GM21367 (cell line): ENCODE results near the gene CHRNA4.
"Not testable (repeated sequence)": the region's sequence is repeated elsewhere in the genome, so short reads cannot be mapped to it uniquely, and the experiment has no call there.

Experiments
- ATAC-seq: cut with Tn5 transposase; IDR thresholded peaks from one replicate; pipeline ENCODE4 v1.9.1; 2021; ENCODE audit not compliant: unreplicated experiment

Gene CHRNA4

DNA sequence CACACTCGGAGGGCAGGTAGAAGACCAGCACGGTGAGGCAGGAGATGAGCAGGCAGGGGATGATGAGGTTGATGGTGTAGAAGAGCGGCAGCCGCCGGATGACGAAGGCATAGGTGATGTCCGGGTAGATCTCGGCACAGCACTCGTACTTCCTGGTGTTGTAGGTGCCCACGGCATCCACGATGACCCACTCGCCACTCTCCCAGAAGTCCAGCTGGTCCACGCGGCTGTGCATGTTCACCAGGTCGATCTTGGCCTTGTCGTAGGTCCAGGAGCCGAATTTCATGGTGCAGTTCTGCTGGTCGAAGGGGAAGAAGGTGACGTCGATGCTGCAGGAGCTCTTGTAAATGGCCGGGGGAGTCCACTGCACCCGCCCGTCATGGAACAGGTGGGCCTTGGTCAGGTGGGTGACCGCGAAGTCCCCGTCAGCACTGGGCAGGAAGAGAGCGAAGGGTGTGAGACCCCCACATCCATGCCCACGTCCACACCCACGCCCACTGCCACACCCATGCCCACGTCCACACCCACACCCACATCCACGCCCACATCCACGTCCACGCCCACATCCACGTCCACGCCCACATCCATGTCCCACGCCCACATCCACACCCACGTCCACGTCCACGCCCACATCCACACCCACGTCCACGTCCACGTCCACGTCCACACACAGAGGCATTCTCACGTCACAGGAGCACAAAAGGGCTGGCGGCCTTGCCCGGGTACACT is 10.4 kb downstream of the CHRNA4 start:
- ATAC-seq: no peak

DNA sequence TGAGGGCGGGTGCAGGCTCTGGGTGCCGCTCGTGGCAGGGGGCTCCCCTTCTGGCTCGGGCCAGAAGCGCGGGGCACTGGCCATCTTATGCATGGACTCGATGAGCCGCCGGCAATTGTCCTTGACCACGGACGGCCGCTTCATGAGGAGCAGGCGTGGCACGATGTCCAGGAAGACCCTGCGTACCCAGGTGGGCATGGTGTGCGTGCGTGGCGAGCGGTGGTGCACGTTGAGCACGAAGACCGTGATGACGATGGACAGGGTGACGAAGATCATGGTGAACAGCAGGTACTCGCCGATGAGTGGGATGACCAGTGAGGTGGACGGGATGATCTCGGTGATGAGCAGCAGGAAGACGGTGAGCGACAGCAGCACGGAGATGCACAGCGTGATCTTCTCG is 11.0 kb downstream of the CHRNA4 start:
- no peak for ATAC-seq

GRCh38 chr20:63349516-63349895 is 11.6 kb downstream of the CHRNA4 start:
- no peak for ATAC-seq

- no peak for ATAC-seq
Measured at GRCh38 chr20:63348828-63349515, 12.2 kb downstream of the CHRNA4 start.

DNA sequence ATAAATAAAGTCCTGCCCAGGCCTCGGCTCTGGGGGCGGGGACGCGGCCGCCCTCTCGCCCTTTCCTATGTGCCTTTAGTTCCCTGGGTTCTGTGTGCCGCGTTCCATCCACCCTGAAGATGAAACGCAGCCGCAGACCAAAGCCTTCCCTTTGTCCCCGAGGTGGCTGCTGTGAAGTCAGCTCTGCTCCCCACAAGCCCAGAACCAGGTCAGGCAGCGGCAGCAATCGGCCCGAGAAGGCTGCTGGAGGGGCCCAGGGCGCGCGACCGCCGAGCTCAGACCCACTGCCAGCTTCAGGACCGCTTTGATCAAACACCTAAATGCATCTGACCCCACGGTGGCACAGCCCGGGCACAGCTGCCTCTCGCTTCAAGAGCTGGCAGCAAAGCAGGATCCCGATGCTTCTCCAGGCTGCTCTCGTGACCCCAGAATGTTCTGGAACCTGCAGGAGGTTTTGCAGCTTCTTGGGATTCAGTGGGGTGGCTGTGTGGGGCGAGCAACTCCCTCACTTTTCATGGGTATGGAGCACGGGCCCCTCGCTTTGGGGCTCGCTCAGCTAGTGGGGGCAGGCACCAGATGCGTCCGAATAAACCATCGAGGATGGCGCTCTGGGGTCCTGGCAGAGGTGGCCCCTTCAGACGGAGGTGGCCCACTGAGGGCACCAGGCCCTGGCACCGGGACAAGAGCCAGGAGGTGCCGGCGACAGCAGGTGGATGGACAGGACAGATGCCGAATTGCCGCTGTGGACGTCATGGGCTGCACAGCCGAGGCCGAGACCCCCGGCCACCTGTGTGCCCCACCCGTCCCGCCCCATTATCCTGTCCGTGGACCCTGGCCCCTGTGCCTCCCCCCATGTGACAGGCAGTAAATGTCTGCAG is 13.0 kb downstream of the CHRNA4 start:
- ATAC-seq: no peak

DNA sequence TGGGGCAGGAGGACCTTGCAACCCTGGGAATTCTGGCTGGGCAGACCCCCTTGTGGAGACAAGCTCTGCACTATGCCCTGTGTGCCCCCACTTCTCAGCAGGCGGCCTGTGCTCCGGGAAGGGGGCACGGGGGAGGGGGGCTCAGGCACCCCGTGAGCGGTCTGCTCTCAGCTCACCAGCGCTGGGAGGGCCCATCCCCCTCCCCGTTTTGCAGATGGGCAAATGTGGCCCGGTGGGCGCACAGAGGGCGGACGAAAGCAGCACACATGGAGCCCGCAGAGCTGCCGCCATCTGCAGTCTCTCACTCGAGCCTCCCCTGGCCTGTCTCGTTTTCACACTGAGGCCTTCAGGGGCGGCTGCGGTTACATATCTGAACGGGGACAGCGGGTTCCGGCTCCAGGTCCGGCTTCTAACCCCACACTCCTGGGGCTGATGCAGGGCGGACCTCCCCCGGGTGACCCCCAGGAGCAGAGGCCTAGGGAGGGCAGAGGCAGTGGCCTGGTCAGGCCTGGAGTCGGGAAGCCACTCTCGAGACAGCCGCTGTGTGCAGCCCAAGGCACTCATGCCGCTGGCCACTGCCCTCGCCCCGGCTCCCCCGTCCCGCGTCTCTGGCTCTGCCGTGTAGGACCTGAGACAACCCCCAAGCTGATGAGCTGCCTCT is 13.9 kb downstream of the CHRNA4 start:
- no peak for ATAC-seq

DNA sequence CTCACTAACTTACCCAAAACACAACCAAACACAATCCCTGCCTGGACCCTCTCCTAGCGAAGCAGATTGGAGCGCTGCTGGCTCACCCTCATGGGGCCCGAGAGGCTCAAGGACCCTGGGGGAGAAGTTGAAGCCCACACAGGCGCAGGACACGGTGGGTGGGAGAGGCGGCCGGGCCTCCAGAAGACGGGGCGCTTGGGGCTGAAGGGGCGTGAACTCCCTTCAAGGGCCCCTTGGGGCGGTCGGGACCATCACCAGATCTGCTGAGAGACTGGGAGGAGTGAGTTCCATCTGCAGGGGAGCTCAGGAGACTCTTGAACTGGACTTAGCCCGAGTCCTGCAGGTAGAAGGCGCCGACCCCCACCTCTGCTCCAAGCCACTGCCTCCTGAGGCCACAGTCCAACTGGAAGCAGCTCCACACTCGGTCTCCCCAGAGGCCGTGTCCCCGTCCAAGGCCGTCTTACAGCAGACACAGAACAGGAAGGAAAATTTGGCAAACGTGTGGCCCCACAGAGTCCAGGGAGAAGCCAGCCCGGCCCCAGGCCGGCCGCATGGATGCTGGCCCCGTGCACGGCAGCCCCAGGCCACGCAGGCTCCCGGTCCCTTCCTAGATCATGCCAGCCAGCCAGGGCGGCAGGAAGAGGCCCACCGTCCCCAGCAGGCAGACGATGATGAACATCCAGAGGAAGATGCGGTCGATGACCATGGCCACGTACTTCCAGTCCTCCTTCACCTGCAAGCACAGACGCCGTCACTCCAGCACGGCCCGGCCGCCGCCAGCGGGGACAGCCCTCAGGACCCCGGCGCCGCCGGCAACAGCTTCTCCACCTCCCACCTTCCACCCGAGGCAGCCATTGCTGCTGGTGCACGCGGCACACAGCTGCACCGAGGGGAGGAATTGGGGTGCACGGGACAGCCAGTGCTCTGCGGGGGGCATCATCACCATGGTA is 14.7 kb downstream of the CHRNA4 start:
- no peak for ATAC-seq

GRCh38 chr20:63345328-63346100 is 15.6 kb downstream of the CHRNA4 start:
- ATAC-seq: no peak

DNA sequence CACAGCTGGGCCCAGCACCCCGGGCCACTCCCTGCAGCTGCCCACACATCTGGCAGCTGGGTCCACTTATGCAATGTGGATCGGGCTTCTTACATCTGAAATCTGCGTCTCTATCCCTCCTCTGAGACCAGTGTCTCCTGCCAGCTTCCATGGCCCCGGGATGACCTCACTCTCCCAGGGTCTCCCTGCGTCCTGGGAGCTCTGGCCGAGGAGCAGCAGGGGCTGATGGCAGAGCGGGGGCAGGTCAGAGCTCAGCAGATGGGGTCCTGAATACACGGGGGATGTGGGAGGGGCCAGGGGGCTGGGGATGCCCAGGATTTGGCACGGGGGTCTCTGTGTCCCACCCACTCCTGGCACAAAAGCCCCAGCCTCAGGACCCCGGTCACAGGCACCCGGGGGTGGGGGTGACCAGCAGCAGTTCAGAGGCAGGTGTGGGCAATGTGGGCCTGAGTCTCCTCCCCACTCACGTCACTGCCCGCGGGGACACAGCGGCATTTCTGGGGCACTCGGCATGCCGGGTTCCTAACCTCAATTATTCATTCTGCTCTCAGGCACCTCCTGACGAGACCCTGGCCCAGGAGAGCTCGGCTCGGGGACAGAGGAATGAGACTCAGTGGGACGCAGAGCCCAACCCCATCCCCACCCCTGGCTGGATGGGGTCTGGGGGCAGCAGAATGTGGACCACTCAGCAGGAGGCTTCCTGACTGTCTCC is 16.4 kb downstream of the CHRNA4 start:
- ATAC-seq: no peak

- no peak for ATAC-seq
Measured at GRCh38 chr20:63343460-63344445, 17.4 kb downstream of the CHRNA4 start.

GRCh38 chr20:63342561-63343459 is 18.3 kb downstream of the CHRNA4 start:
- no peak for ATAC-seq

GRCh38 chr20:63340158-63340688 is 20.9 kb downstream of the CHRNA4 start:
- not testable (repeated sequence) for ATAC-seq

DNA sequence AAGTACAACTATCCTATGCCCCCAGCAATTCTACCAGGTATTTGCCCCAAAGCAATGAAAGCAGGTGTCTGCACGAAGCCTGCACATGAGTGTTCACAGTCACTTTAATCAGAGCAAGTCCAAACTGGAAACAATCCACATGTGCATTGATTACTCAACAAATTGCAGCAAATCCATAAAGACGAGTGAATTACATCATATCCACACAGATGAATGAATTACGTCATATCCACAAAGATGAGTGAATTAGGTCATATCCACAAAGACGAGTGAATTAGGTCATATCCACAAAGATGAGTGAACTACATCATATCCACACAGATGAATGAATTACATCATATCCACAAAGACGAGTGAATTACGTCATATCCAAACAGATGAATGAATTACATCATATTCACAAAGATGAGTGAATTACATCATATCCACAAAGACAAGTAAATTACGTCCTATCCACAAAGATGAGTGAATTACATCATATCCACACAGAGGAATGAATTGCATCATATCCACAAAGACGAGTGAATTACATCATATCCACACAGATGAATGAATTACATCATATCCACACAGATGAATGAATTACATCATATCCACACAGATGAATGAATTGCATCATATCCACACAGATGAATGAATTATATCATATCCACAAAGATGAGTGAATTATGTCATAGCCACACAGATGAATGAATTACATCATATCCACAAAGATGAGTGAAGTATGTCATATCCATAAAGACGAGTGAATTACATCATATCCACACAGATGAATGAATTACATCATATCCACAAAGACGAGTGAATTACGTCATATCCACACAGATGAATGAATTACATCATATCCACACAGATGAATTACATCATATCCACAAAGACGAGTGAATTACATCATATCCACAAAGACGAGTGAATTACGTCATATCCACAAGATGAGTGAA is 21.7 kb downstream of the CHRNA4 start:
- not testable (repeated sequence) for ATAC-seq

GRCh38 chr20:63337786-63338420 is 23.2 kb downstream of the CHRNA4 start:
- ATAC-seq: no peak
